Thyroid gland (tissue), 4 donors: Measurements from ENCODE around the gene ARHGAP4.

ENCODE experiments used
- CTCF ChIP-seq, 6 experiments: fragments of 200-600 bp in 3 of 6; fragments of 450-650 bp in 3 of 6; sonication (generic) in 3 of 6; IDR thresholded peaks; one replicate each; pipeline ENCODE4 v1.5.1; 2016 to 2019; ENCODE audit warnings: antibody characterized with exemption in 6 of 6, mild to moderate bottlenecking in 2 of 6, inconsistent platforms in 1 of 6, moderate library complexity in 1 of 6
- POLR2A ChIP-seq, 2 donors: fragments of 450-650 bp; IDR thresholded peaks; one replicate each; pipeline ENCODE4 v1.6.1; 2017; ENCODE audit warnings: antibody characterized with exemption in 2 of 2, mild to moderate bottlenecking in 2 of 2, moderate library complexity in 1 of 2

- TF ChIP-seq CTCF (IDR thresholded peaks at IDR 0.05) (no peak), POLR2A (IDR thresholded peaks at IDR 0.05) (no peak)
Observed at GRCh38 chrX:153861151-153861550, 64.9 kb downstream of the ARHGAP4 start.
